ENCODE results near the gene FAHD2B. TPM values are rescaled to one million over a fixed set of nuclear protein-coding genes. Genes with fewer than 3 reads are reported as not detected.
"Not testable (repeated sequence)": the region's sequence is repeated elsewhere in the genome, so short reads cannot be mapped to it uniquely, and the experiment has no call there.

The FAHD2B gene
- total RNA-seq, 1 experiment from 2014 or later = 22.2 TPM

DNA sequence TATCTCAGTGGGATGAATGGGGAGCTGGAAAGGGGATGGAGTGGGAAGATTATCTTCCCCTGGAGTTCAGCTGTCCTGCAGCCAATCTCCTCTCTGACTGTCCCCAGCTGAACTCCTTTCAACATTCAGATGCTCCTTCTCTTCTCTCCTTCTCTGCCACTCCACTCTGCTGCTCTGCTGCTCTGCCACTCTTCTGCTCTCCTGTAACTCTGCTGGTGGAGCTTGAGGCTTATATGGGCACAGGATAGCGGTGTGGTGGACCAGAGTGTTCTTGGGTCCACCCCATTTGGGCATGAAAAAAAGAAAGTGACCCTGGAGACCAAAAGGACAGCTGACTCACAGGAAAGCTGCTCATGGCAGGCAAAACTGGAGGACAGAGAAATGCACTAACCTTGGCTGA lies 26.6 kb downstream of the FAHD2B start:
- Histone ChIP-seq H3K9me2 (replicated peaks; ENCODE audit: low read length) (no peaks in the 10 kb centered on the region), H3K79me2 (ENCODE audit: low read length) (no peaks in the 10 kb centered on the region), H3K4me3 (ENCODE audit: low read length) (no peak overlapping the region), H3K4me2 (ENCODE audit: low read length) (no peak overlapping the region), H3K9ac (ENCODE audit: low read length) (no peak overlapping the region), H4K20me1 (ENCODE audit: low read length) (no peaks in the 10 kb centered on the region), H3K27me3 (ENCODE audit: low read length) (peaks cover 16% of the 10 kb centered on the region), H3K36me3 (ENCODE audit: low read depth, low read length) (no peaks in the 10 kb centered on the region), H3F3A (ENCODE audit: low read length, unreplicated experiment) (no peaks in the 10 kb centered on the region), H3K4me1 (ENCODE audit: insufficient read depth, low read length) (no peaks in the 10 kb centered on the region), H3K9me3 (ENCODE audit: low read length) (no peaks in the 10 kb centered on the region), H2AFZ (ENCODE audit: low read length) (no peak overlapping the region), H3K27ac (ENCODE audit: low read length) (no peak overlapping the region)
- no TSS peak for BruUV-seq (replicated peaks)
- POLR2A ChIA-PET (ENCODE audit: unreplicated experiment) = no interaction called here
- no peak for DNase-seq
- no peak for ATAC-seq
- CTCF ChIA-PET = no interaction called here
- intact Hi-C loops (cut with micrococcal nuclease) = no loop called here
- no peak for TF ChIP-seq EZH2 (IDR thresholded peaks at IDR 0.05; ENCODE audit: low read length, unreplicated experiment)
- TF ChIP-seq, protein P1, sequence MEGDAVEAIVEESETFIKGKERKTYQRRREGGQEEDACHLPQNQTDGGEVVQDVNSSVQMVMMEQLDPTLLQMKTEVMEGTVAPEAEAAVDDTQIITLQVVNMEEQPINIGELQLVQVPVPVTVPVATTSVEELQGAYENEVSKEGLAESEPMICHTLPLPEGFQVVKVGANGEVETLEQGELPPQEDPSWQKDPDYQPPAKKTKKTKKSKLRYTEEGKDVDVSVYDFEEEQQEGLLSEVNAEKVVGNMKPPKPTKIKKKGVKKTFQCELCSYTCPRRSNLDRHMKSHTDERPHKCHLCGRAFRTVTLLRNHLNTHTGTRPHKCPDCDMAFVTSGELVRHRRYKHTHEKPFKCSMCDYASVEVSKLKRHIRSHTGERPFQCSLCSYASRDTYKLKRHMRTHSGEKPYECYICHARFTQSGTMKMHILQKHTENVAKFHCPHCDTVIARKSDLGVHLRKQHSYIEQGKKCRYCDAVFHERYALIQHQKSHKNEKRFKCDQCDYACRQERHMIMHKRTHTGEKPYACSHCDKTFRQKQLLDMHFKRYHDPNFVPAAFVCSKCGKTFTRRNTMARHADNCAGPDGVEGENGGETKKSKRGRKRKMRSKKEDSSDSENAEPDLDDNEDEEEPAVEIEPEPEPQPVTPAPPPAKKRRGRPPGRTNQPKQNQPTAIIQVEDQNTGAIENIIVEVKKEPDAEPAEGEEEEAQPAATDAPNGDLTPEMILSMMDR (conservative IDR thresholded peaks at IDR 0.05; ENCODE audit: low read depth, low read length) = no peak
- TF ChIP-seq EZH2phosphoT487 (IDR thresholded peaks at IDR 0.05; ENCODE audit: borderline replicate concordance, low read length) = no peak

DNA sequence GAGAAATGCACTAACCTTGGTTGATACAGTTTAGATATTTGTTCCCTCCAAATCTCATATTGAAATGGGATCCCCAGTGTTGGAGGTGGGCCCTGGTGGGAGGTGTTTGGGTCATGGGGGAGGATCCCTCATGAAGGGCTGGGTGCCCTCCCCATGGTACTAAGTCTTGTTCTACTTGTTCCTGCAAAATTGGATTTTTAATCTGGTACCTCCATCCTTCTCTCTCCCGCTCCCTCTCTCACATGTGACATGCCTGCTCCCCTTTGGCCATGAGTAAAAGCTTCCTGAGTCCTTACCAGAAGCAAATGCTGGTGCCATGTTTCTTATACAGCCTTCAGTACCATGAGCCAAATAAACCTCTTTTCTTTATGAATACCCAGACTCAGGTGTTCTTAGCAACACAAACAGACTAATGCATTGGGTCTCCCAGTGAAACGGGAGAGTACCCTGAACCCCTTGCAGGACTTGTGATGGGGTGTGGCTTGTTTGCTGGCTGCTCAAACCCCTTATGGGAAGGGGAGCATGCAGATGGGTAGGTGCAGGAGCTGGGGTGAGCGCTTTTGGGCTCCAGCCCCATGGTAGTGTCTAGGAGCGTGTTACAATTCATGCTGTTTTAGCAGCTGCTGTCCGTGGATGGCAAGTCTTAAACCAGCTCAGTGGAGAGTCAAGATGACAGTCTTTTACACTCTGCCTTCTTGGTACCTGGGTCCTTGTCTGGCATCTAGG lies 27.2 kb downstream of the FAHD2B start:
- Histone ChIP-seq H3K27me3 (ENCODE audit: low read length) (peaks cover 16% of the 10 kb centered on the region), H3K4me2 (ENCODE audit: low read length) (no peak overlapping the region), H3K27ac (ENCODE audit: low read length) (no peak overlapping the region), H4K20me1 (ENCODE audit: low read length) (no peaks in the 10 kb centered on the region), H3K4me1 (ENCODE audit: insufficient read depth, low read length) (no peaks in the 10 kb centered on the region), H3K9ac (ENCODE audit: low read length) (no peak overlapping the region), H3K79me2 (ENCODE audit: low read length) (no peaks in the 10 kb centered on the region), H3F3A (ENCODE audit: low read length, unreplicated experiment) (no peaks in the 10 kb centered on the region), H3K9me3 (ENCODE audit: low read length) (no peaks in the 10 kb centered on the region), H3K36me3 (ENCODE audit: low read depth, low read length) (no peaks in the 10 kb centered on the region), H3K9me2 (replicated peaks; ENCODE audit: low read length) (no peaks in the 10 kb centered on the region), H2AFZ (ENCODE audit: low read length) (no peak overlapping the region), H3K4me3 (ENCODE audit: low read length) (no peak overlapping the region)
- TF ChIP-seq, protein P1 (conservative IDR thresholded peaks at IDR 0.05; ENCODE audit: low read depth, low read length) = no peak
- TF ChIP-seq EZH2phosphoT487 (IDR thresholded peaks at IDR 0.05; ENCODE audit: borderline replicate concordance, low read length) = no peak
- TF ChIP-seq EZH2 (IDR thresholded peaks at IDR 0.05; ENCODE audit: low read length, unreplicated experiment) = no peak
- ATAC-seq (no peak), DNase-seq (no peak)
- BruUV-seq (replicated peaks) = no TSS peak
- POLR2A ChIA-PET (ENCODE audit: unreplicated experiment) = no interaction called here
- CTCF ChIA-PET = no interaction called here
- intact Hi-C loops (cut with micrococcal nuclease) = no loop called here

- H3F3A ChIP-seq (ENCODE audit: low read length, unreplicated experiment); H3K4me3 ChIP-seq (ENCODE audit: low read length); BruUV-seq (replicated peaks); H3K9me2 ChIP-seq (replicated peaks; ENCODE audit: low read length); intact Hi-C loops (cut with micrococcal nuclease); POLR2A ChIA-PET (ENCODE audit: unreplicated experiment); H4K20me1 ChIP-seq (ENCODE audit: low read length); H3K27ac ChIP-seq (ENCODE audit: low read length); H3K4me1 ChIP-seq (ENCODE audit: insufficient read depth, low read length); H3K9me3 ChIP-seq (ENCODE audit: low read length); H3K4me2 ChIP-seq (ENCODE audit: low read length); H3K36me3 ChIP-seq (ENCODE audit: low read depth, low read length); H3K79me2 ChIP-seq (ENCODE audit: low read length); ATAC-seq; DNase-seq; H3K9ac ChIP-seq (ENCODE audit: low read length); H2AFZ ChIP-seq (ENCODE audit: low read length); CTCF ChIA-PET: not testable (repeated sequence)
- peaks cover 16% of the 10 kb centered on the region for H3K27me3 ChIP-seq (ENCODE audit: low read length)
These were observed 28.7 kb downstream of the FAHD2B start for GRCh38 chr2:97066030-97066429.

DNA sequence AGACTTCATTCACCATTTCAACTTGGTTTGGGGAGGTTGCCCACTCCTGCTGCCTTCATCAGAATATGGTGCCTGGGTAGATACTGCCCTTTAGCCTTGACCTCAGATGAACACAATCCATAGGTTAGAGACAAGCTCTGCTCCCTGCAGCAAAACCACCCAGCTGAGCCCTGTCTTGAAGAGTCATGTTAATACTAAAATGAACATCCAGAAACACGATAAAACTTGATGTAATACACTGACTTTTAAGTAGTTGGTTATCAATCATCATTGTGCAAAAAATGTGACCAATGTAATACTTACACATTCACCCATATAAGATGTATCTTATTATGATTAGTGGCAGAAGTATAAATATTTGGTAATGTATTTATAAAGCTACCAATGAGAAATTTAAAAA lies 32.7 kb downstream of the FAHD2B start:
- ATAC-seq; H3K27ac ChIP-seq (ENCODE audit: low read length); H3K4me2 ChIP-seq (ENCODE audit: low read length); H3K4me3 ChIP-seq (ENCODE audit: low read length); intact Hi-C loops (cut with micrococcal nuclease); H4K20me1 ChIP-seq (ENCODE audit: low read length); H3K79me2 ChIP-seq (ENCODE audit: low read length); H3K9me2 ChIP-seq (replicated peaks; ENCODE audit: low read length); H3K36me3 ChIP-seq (ENCODE audit: low read depth, low read length); H3K9me3 ChIP-seq (ENCODE audit: low read length); POLR2A ChIA-PET (ENCODE audit: unreplicated experiment); H3F3A ChIP-seq (ENCODE audit: low read length, unreplicated experiment); DNase-seq; CTCF ChIA-PET; H3K4me1 ChIP-seq (ENCODE audit: insufficient read depth, low read length); H3K9ac ChIP-seq (ENCODE audit: low read length); H3K27me3 ChIP-seq (ENCODE audit: low read length); BruUV-seq (replicated peaks); H2AFZ ChIP-seq (ENCODE audit: low read length): not testable (repeated sequence)

GRCh38 chr2:97059782-97060181 lies 34.9 kb downstream of the FAHD2B start:
- not testable (repeated sequence) for H3K4me3 ChIP-seq (ENCODE audit: low read length); H3K27ac ChIP-seq (ENCODE audit: low read length)

More at GRCh38 chr2:97059782-97060181, 34.9 kb downstream of the FAHD2B start:
- H3K9ac ChIP-seq (ENCODE audit: low read length); H3F3A ChIP-seq (ENCODE audit: low read length, unreplicated experiment); POLR2A ChIA-PET (ENCODE audit: unreplicated experiment); H3K4me1 ChIP-seq (ENCODE audit: insufficient read depth, low read length); DNase-seq; H3K79me2 ChIP-seq (ENCODE audit: low read length); ATAC-seq; H3K9me2 ChIP-seq (replicated peaks; ENCODE audit: low read length); H3K9me3 ChIP-seq (ENCODE audit: low read length); BruUV-seq (replicated peaks); CTCF ChIA-PET; H3K4me2 ChIP-seq (ENCODE audit: low read length); H4K20me1 ChIP-seq (ENCODE audit: low read length); H3K36me3 ChIP-seq (ENCODE audit: low read depth, low read length); intact Hi-C loops (cut with micrococcal nuclease); H2AFZ ChIP-seq (ENCODE audit: low read length): not testable (repeated sequence)
- H3K27me3 ChIP-seq (ENCODE audit: low read length) = peaks cover 11% of the 10 kb centered on the region

Measured in PC-3 (cell line).